ENCODE data around the gene CEP104. TPM values are rescaled to one million over a fixed set of nuclear protein-coding genes. Genes with fewer than 3 reads are reported as not detected.

The CEP104 gene
- total and polyA plus RNA-seq, 2 experiments from 2014 or later: 12.7 to 22.6 TPM

DNA sequence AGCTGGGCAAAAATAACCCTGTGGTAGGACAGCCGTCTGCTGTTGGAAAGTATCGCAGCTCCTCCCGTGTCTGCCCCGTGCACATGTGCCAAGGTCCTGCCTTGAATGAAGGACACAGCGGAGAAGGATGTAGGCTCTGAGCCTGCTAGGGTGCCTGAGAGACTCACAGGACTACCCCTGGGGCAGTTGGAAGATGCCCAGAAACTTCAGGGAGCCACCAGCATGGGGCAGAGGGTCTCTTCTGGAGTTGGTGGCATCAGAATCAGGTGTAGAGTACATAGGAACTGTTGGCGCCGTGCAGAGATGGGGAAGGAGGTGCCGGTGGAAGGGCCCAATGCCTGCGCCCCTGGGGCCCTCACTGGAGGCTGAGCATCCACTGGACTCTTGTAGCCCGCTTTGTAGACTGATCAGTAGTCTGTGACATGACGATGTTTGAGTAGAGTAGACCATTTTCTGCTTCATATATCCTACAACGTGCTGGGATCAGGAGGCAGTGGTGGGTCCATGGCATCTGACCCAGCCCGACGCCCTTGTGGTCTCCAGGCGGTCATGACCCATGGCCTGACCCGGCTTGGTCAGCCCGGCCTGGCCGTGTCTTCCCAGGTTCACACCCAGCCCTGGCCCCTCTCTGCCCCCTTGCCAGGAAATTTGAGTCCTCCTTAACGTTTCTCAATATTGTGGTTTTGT, 48.4 kb upstream of the CEP104 start:
- H3K4me3 ChIP-seq: no peak overlapping the region
- 94% methylated on average over 19 of the region's 19 CpGs for WGBS (ENCODE audit: low lambda C conversion rate, missing lambda C conversion rate)
- no peak for DNase-seq (ENCODE audit: low spot score)
- no peaks in the 10 kb centered on the region for H3K9me3 ChIP-seq (ENCODE audit: low read depth)
- no peak for TF ChIP-seq EZH2 (IDR thresholded peaks at IDR 0.05; ENCODE audit: borderline replicate concordance)
- TF ChIP-seq EZH2phosphoT487 (IDR thresholded peaks at IDR 0.05; ENCODE audit: low read depth, severe bottlenecking, unreplicated experiment): no peak
- TF ChIP-seq, protein P1, sequence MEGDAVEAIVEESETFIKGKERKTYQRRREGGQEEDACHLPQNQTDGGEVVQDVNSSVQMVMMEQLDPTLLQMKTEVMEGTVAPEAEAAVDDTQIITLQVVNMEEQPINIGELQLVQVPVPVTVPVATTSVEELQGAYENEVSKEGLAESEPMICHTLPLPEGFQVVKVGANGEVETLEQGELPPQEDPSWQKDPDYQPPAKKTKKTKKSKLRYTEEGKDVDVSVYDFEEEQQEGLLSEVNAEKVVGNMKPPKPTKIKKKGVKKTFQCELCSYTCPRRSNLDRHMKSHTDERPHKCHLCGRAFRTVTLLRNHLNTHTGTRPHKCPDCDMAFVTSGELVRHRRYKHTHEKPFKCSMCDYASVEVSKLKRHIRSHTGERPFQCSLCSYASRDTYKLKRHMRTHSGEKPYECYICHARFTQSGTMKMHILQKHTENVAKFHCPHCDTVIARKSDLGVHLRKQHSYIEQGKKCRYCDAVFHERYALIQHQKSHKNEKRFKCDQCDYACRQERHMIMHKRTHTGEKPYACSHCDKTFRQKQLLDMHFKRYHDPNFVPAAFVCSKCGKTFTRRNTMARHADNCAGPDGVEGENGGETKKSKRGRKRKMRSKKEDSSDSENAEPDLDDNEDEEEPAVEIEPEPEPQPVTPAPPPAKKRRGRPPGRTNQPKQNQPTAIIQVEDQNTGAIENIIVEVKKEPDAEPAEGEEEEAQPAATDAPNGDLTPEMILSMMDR (IDR thresholded peaks at IDR 0.05; ENCODE audit: poor library complexity): no peak
- H3K4me1 ChIP-seq (ENCODE audit: insufficient read depth): no peaks in the 10 kb centered on the region
- no peak overlapping the region for H3K4me2 ChIP-seq
- no peak overlapping the region for H2AFZ ChIP-seq
- H3K36me3 ChIP-seq (replicated peaks; ENCODE audit: insufficient read depth, low read depth): no peaks in the 10 kb centered on the region
- no peak overlapping the region for H3K27ac ChIP-seq
- H3K27me3 ChIP-seq: no peaks in the 10 kb centered on the region
- no peaks in the 10 kb centered on the region for H4K20me1 ChIP-seq (ENCODE audit: insufficient read depth, poor library complexity, severe bottlenecking)
- H3K9me2 ChIP-seq (replicated peaks; ENCODE audit: insufficient read depth): no peaks in the 10 kb centered on the region
- peaks cover 6% of the 10 kb centered on the region for H3K79me2 ChIP-seq

DNA sequence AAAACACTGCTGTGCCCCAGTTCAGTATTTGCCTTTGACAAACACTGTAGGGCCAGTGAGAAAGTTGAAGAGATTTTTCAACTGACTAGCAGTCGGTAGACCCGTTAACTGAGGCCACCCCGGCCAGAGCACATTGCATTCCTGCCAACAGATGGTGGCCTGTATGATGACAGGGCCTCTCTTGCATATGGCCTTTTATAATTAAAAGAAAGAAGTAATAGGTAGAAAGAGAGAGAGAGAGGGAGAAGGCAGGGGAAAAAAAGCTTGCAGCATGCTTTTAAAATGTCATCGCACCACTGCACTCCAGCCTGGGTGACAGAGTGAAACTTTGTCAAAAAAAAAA, 47.8 kb upstream of the CEP104 start:
- Histone ChIP-seq H3K79me2 (peaks cover 8% of the 10 kb centered on the region), H3K9me2 (replicated peaks; ENCODE audit: insufficient read depth) (no peaks in the 10 kb centered on the region), H2AFZ (no peak overlapping the region), H3K4me2 (no peak overlapping the region), H3K4me3 (no peak overlapping the region), H3K9me3 (ENCODE audit: low read depth) (no peaks in the 10 kb centered on the region), H3K36me3 (replicated peaks; ENCODE audit: insufficient read depth, low read depth) (no peaks in the 10 kb centered on the region), H3K4me1 (ENCODE audit: insufficient read depth) (no peaks in the 10 kb centered on the region), H3K27me3 (no peaks in the 10 kb centered on the region), H3K27ac (no peak overlapping the region), H4K20me1 (ENCODE audit: insufficient read depth, poor library complexity, severe bottlenecking) (no peaks in the 10 kb centered on the region)
- 82% methylated on average over 4 of the region's 4 CpGs for WGBS (ENCODE audit: low lambda C conversion rate, missing lambda C conversion rate)
- TF ChIP-seq EZH2 (IDR thresholded peaks at IDR 0.05; ENCODE audit: borderline replicate concordance) (no peak), EZH2phosphoT487 (IDR thresholded peaks at IDR 0.05; ENCODE audit: low read depth, severe bottlenecking, unreplicated experiment) (no peak)
- TF ChIP-seq, protein P1 (IDR thresholded peaks at IDR 0.05; ENCODE audit: poor library complexity): no peak
- DNase-seq (ENCODE audit: low spot score): no peak

DNA sequence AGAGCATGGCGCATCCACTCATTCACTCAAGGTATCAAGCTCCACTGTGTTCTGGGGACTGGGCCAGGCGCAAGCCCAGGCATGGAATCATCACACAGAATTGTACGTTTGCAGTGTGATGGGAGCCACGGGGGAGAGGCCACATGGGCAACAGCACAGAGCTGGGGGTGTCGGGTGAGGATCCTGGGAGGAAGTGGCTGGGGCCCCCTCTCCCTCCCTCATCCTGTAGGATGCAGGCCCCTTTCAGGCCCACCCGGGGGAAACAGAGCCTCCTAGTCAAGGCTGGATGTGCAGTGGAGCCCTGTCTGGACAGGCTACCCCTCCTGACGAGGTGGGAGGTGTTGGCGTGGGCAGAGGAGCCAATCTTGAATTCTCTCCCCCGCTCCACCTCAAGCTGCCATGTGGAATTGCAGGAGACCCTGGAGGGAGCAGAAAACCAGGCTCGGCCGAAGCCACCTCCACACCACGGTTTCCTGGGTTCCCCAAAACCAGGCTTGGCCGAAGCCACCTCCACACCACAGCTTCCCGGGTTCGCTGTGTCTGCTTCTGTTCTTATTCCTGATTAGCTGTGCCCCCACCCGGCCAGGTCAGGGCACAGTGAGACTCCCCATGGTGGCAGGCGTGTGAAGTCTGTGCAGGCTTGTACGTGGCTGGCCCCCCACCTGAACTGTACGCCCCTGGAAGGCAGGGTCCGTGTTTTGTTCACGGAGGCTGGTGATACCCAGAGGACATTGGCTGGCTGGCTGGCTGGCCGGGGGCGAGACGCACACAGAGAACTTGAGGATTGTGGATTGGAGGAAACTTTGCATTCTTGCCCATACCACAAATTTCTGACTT, 47.2 kb upstream of the CEP104 start:
- DNase-seq (ENCODE audit: low spot score): no peak

More for the DNA sequence above, 47.2 kb upstream of the CEP104 start:
- Histone ChIP-seq H3K79me2 (peaks cover 14% of the 10 kb centered on the region), H3K9me2 (replicated peaks; ENCODE audit: insufficient read depth) (no peaks in the 10 kb centered on the region), H3K36me3 (replicated peaks; ENCODE audit: insufficient read depth, low read depth) (no peaks in the 10 kb centered on the region), H4K20me1 (ENCODE audit: insufficient read depth, poor library complexity, severe bottlenecking) (no peaks in the 10 kb centered on the region), H3K9me3 (ENCODE audit: low read depth) (no peaks in the 10 kb centered on the region), H3K4me3 (no peak overlapping the region), H2AFZ (no peak overlapping the region), H3K27ac (no peak overlapping the region), H3K27me3 (no peaks in the 10 kb centered on the region), H3K4me2 (no peak overlapping the region), H3K4me1 (ENCODE audit: insufficient read depth) (no peaks in the 10 kb centered on the region)
- TF ChIP-seq EZH2 (IDR thresholded peaks at IDR 0.05; ENCODE audit: borderline replicate concordance) (no peak), EZH2phosphoT487 (IDR thresholded peaks at IDR 0.05; ENCODE audit: low read depth, severe bottlenecking, unreplicated experiment) (no peak)
- 86% methylated on average over 24 of the region's 24 CpGs for WGBS (ENCODE audit: low lambda C conversion rate, missing lambda C conversion rate)
